AG10803 (cell line): ENCODE measurements around the gene GNPTAB.
A peak's percentile ranks its signal among the peaks of the same experiment; 100 is the strongest.

Source experiments
- DNase-seq: peaks from one replicate; pipeline ENCODE4 v3.0.0; 2010; ENCODE audit warnings: low read depth
- H3K4me3 ChIP-seq: 2 replicates; pipeline ENCODE4 v1.5.1; 2011; ENCODE audit warnings: mild to moderate bottlenecking, low read length, control low read depth
- CTCF ChIP-seq: conservative IDR thresholded peaks from 2 replicates; pipeline ENCODE4 v1.5.1; 2011; ENCODE audit warnings: mild to moderate bottlenecking, low read length, control low read depth, inconsistent platforms

The GNPTAB gene

GRCh38 chr12:101745481-101745880 is 85.3 kb downstream of the GNPTAB start:
- DNase-seq: no peak
- TF ChIP-seq CTCF: no peak
- H3K4me3 ChIP-seq: no peak overlapping the region

GRCh38 chr12:101743724-101744472 is 86.9 kb downstream of the GNPTAB start:
- no peak overlapping the region for H3K4me3 ChIP-seq

GRCh38 chr12:101743242-101743641 is 87.5 kb downstream of the GNPTAB start:
- H3K4me3 ChIP-seq: no peak overlapping the region
- no peak for TF ChIP-seq CTCF
- peak; percentile 49 for DNase-seq

More at GRCh38 chr12:101743724-101744472, 86.9 kb downstream of the GNPTAB start:
- TF ChIP-seq CTCF: no peak
- peak; percentile 9 for DNase-seq

- TF ChIP-seq CTCF: no peak
- no peak for DNase-seq
- no peak overlapping the region for H3K4me3 ChIP-seq
Observed at GRCh38 chr12:101740980-101741379, 89.8 kb downstream of the GNPTAB start.

- H3K4me3 ChIP-seq: no peak overlapping the region
- no peak for TF ChIP-seq CTCF
- DNase-seq: no peak
Observed at GRCh38 chr12:101740566-101740965, 90.2 kb downstream of the GNPTAB start.

- H3K4me3 ChIP-seq: no peak within 1 kb of the TSS
- DNase-seq: no peak
- no peak for TF ChIP-seq CTCF
Observed at GRCh38 chr12:101738920-101739665, 91.7 kb downstream of the GNPTAB start, which contains the start of gene SYCP3. SYCP3 (minus strand) TSS chr12:101739462; CDS start chr12:101737935, 1,527 bp downstream.
